Bronchial epithelial cell (primary cell): ENCODE data around the gene SNCAIP. TPM values are rescaled to one million over a fixed set of nuclear protein-coding genes. Genes with fewer than 3 reads are reported as not detected.

Source experiments
- DNase-seq: peaks from one replicate; pipeline ENCODE4 v3.0.0-alpha.2; 2010; ENCODE audit warnings: low read depth
- FAIRE-seq: peaks from 2 replicates; lab custom pipeline; 2011; peaks lifted over from hg19 to GRCh38; lab: Jason Lieb, UNC
- H3K27me3 ChIP-seq: 2 replicates; pipeline ENCODE4 v1.5.1; 2011; ENCODE audit warnings: low read length; ENCODE audit not compliant: control insufficient read depth, insufficient read depth
- H3K36me3 ChIP-seq: 2 replicates; pipeline ENCODE4 v1.5.1; 2011; ENCODE audit warnings: low read length; ENCODE audit not compliant: control insufficient read depth, insufficient read depth
- H3K4me3 ChIP-seq: 2 replicates; pipeline ENCODE4 v1.5.1; 2011; ENCODE audit warnings: mild to moderate bottlenecking, low read depth, low read length, control low read depth
- total RNA-seq: library from RNA; depleted of rRNA; stranded (reverse); fragments of >200 nt; gene quantifications from 2 replicates; pipeline ENCODE4 v1.2.1, GENCODE V29; 2014
- TF ChIP-seq, protein P1 (sequence below): IDR thresholded peaks from 2 replicates; pipeline ENCODE4 v1.5.1; 2011; ENCODE audit warnings: mild to moderate bottlenecking, moderate library complexity, low read length, control low read depth, inconsistent platforms; ENCODE audit not compliant: insufficient read depth, severe bottlenecking

The SNCAIP gene
- total RNA-seq, 1 donor from 2014 or later: 0.26 TPM

DNA sequence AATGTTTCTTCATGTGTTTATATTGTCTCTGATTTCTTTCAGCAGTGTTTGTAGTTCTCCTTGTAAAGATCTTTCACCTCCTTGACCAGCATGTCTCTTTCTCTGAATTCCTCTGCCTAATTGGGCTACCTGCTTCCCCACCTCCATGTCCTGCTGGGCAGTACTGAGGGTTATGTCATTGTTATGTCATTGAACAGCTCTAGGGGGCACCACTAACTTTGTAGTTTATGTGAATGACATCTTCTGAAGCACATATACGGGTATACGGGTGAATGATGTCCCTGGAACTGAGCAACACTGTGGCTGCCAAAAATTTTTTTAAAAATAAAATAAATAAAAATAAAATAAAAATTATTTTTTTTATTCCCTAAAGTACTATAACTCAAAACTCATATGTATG, 16.9 kb upstream of the SNCAIP start:
- Histone ChIP-seq H3K27me3 (no peaks in the 10 kb centered on the region), H3K4me3 (no peak overlapping the region), H3K36me3 (no peaks in the 10 kb centered on the region)
- TF ChIP-seq, protein P1, sequence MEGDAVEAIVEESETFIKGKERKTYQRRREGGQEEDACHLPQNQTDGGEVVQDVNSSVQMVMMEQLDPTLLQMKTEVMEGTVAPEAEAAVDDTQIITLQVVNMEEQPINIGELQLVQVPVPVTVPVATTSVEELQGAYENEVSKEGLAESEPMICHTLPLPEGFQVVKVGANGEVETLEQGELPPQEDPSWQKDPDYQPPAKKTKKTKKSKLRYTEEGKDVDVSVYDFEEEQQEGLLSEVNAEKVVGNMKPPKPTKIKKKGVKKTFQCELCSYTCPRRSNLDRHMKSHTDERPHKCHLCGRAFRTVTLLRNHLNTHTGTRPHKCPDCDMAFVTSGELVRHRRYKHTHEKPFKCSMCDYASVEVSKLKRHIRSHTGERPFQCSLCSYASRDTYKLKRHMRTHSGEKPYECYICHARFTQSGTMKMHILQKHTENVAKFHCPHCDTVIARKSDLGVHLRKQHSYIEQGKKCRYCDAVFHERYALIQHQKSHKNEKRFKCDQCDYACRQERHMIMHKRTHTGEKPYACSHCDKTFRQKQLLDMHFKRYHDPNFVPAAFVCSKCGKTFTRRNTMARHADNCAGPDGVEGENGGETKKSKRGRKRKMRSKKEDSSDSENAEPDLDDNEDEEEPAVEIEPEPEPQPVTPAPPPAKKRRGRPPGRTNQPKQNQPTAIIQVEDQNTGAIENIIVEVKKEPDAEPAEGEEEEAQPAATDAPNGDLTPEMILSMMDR: peak; percentile 19
- peak; percentile 29 for DNase-seq
- FAIRE-seq: no peak

DNA sequence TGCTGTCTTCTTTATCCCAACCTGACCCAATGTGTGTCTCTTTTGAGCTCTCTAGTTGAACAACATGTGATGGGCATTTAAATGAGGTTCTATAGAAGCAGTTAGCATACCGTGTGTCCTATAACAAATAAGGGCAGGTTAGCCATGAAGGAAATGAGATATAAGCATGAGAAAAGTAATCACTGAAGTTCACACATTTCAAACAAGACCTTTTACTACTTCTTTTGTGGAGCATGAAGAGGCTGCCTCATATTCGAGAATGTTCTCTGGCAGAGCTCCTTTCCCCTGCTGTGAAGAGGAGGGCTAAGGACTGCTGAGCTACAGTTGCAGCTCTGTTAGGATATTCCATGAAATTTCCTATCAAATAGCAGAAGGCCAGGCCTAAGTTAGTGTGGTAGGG, 15.2 kb upstream of the SNCAIP start:
- Histone ChIP-seq H3K27me3 (no peaks in the 10 kb centered on the region), H3K36me3 (no peaks in the 10 kb centered on the region), H3K4me3 (no peak overlapping the region)
- TF ChIP-seq, protein P1: no peak
- DNase-seq: no peak
- FAIRE-seq: no peak

DNA sequence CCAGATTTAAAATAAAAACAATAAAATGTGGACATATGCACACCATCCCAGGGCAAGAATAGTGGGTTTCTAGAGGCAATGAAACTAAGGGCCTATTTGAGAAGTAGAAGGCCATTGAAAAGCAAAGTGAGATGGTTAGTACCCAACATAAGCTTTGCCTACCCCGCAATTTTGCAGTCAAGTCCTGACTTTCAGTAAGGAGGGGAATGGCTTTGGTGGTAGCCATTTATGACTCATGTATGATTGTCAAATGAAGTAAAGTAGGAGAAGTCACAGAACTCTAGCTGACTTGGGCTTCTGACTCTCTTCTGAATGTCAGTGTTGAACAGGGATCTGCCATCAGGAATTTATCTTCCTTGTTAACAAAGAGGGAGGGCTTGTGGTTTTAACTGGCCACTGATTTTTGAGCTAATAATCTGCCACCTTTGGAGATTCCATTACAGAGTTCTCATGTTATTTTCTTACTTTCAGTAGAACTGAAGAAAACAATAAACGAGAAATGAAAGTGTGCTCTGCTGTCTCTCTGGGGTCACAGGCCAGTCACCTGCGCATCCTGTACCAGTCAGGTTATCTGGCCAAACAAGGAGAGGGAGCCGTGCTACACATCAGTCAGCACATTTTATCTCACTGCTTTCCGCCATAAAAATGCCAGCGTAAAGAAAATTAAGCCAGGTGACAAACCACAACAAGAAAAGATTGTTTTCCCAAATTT, 14.3 kb upstream of the SNCAIP start:
- no peak for FAIRE-seq
- TF ChIP-seq, protein P1: no peak

DNA sequence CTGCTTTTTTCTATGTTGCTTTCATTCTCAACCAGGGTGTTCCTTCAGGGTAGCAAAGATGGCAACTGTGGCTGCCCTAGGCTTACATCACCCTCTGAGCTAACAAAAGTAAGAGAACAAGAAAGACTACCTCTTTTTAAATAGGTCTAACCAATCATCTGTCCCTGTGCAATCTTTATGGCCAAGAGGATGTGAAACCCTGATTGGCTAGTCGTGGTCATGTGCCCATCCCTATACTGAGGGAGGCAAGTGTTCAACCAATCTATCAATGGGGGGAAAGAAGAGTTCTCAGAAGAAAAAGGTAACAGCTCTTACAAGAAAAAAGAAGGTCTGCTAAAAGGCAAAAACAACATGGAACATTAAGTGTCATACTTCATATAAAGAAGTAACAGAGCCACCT, 11.7 kb upstream of the SNCAIP start:
- Histone ChIP-seq H3K36me3 (no peaks in the 10 kb centered on the region), H3K4me3 (no peak overlapping the region), H3K27me3 (no peaks in the 10 kb centered on the region)
- FAIRE-seq (no peak), DNase-seq (no peak)
- TF ChIP-seq, protein P1: no peak

More for the DNA sequence above, 14.3 kb upstream of the SNCAIP start:
- Histone ChIP-seq H3K27me3 (no peaks in the 10 kb centered on the region), H3K4me3 (no peak overlapping the region), H3K36me3 (no peaks in the 10 kb centered on the region)
- DNase-seq: no peak

DNA sequence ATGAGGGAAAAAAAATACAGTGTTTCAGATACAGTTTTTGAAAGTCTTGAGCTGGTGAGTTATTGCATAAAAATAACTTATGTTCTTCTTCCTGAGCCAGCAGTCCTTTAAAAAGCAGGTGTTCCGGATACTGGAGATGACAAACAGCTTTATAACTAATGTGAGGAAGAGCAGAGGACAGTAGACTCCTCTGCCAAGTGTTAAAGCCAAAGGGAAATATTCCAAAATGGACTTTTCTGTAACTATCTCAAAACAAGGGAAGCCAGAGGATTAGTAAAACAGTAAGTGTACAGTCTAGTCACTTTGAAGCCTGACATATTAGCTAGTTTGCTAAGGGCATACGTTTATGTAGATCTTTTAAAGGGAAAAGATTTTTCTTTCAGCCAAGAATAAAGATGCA, 11.0 kb upstream of the SNCAIP start:
- FAIRE-seq (no peak), DNase-seq (no peak)
- Histone ChIP-seq H3K27me3 (no peaks in the 10 kb centered on the region), H3K36me3 (no peaks in the 10 kb centered on the region), H3K4me3 (no peak overlapping the region)
- TF ChIP-seq, protein P1: no peak
